Body of pancreas (tissue), 4 donors: ENCODE results near the gene TEX2.

Experiments used
- POLR2A ChIP-seq, 3 donors: fragments of 450-650 bp; IDR thresholded peaks; one replicate each; pipeline ENCODE4 v1.6.1; 2016; ENCODE audit warnings: antibody characterized with exemption in 3 of 3, mild to moderate bottlenecking in 2 of 3
- TF ChIP-seq, protein P1 (sequence below), 7 experiments: fragments of 450-650 bp in 4 of 7; fragments of 200-600 bp in 3 of 7; sonication (generic) in 3 of 7; IDR thresholded peaks; one replicate each; pipeline ENCODE4 v1.5.1; 2016 to 2019; ENCODE audit warnings: antibody characterized with exemption in 7 of 7

DNA sequence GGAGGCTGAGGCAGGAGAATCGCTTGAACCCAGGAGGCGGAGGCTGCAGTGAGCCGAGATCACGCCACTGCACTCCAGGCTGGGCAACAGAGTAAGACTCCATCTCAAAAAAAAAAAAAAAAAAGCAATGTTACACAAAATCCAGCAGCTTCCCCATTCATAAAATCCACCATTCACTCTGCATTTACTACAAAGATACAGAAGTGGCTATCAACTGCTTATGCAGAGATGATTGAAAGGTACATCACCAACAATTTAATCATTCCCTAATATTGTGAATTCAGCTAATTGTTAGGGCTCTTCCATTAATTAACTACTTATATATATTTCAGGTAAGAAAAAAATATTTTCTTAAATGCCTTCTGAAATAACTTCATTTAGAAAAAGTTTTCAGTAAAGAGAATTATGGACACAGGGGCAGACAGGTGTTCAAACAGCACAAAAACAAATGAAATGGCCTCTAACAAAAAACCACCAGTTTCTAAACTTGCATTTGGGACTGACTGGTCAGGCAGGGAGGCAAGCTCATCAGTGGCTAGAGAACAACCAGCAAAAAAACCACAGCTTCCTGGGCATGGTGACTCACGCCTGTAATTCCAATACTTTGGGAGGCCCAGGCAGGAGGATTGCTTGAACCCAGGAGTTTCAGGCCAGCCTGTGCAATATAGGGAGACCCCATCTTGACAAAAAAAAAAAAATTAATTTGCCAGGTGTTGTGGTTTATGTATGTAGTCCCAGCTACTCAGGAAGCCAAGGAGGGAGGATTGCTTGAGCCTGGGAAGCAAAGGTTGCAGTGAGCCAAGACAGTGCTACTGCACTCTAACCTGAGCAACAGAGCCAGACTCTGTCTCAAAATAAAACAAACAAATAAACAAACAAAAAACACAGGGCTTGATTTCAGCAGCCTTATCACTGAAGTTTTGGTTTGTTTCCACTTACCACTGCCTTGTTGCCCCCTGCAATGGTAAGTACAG, 159.4 kb downstream of the TEX2 start:
- TF ChIP-seq POLR2A (IDR thresholded peaks at IDR 0.05), result no peak
- TF ChIP-seq, protein P1, sequence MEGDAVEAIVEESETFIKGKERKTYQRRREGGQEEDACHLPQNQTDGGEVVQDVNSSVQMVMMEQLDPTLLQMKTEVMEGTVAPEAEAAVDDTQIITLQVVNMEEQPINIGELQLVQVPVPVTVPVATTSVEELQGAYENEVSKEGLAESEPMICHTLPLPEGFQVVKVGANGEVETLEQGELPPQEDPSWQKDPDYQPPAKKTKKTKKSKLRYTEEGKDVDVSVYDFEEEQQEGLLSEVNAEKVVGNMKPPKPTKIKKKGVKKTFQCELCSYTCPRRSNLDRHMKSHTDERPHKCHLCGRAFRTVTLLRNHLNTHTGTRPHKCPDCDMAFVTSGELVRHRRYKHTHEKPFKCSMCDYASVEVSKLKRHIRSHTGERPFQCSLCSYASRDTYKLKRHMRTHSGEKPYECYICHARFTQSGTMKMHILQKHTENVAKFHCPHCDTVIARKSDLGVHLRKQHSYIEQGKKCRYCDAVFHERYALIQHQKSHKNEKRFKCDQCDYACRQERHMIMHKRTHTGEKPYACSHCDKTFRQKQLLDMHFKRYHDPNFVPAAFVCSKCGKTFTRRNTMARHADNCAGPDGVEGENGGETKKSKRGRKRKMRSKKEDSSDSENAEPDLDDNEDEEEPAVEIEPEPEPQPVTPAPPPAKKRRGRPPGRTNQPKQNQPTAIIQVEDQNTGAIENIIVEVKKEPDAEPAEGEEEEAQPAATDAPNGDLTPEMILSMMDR (IDR thresholded peaks at IDR 0.05), result no peak
